DND-41 (cell line): ENCODE data around the gene ADAM15.
A peak's percentile ranks its signal among the peaks of the same experiment; 100 is the strongest.

Experiments used
- ATAC-seq: fragments of 200-7000 bp; cut with Tn5 transposase; 3 replicates; pipeline ENCODE4 v1.9.1; 2021; ENCODE audit warnings: low read depth; ENCODE audit not compliant: insufficient read depth
- DNase-seq: peaks from one replicate; pipeline ENCODE4 v3.0.0-alpha.2; 2020
- H2AFZ ChIP-seq: 2 replicates; pipeline ENCODE4 v1.6.0; 2012; ENCODE audit warnings: low read depth, low read length
- H3K27ac ChIP-seq: 2 replicates; pipeline ENCODE4 v1.5.1; 2012; ENCODE audit warnings: low read length, inconsistent platforms
- H3K27me3 ChIP-seq: fragments of 200-600 bp; sonication (generic); 2 replicates; pipeline ENCODE4 v1.6.0; 2012; ENCODE audit warnings: low read length, mild to moderate bottlenecking, inconsistent platforms; ENCODE audit not compliant: insufficient read depth, poor library complexity
- H3K36me3 ChIP-seq: 2 replicates; pipeline ENCODE4 v1.5.1; 2012; ENCODE audit warnings: low read length, inconsistent platforms; ENCODE audit not compliant: insufficient read depth
- H3K4me1 ChIP-seq: 2 replicates; pipeline ENCODE4 v1.5.1; 2012; ENCODE audit warnings: mild to moderate bottlenecking, low read length; ENCODE audit not compliant: insufficient read depth
- H3K4me2 ChIP-seq: 2 replicates; pipeline ENCODE4 v1.6.0; 2012; ENCODE audit warnings: mild to moderate bottlenecking, moderate library complexity, low read length, inconsistent platforms; ENCODE audit not compliant: insufficient read depth
- H3K4me3 ChIP-seq, 2 experiments: fragments of 200-600 bp in 1 of 2; shearing (Covaris generic) in 1 of 2; 2 replicates each; pipeline ENCODE4 v1.5.1; 2012 to 2016; ENCODE audit warnings: inconsistent platforms in 2 of 2, low read length in 2 of 2, mild to moderate bottlenecking in 2 of 2, low read depth in 1 of 2, moderate library complexity in 1 of 2
- H3K79me2 ChIP-seq: 2 replicates; pipeline ENCODE4 v1.6.0; 2012; ENCODE audit warnings: low read length, inconsistent platforms; ENCODE audit not compliant: insufficient read depth
- H3K9ac ChIP-seq: 2 replicates; pipeline ENCODE4 v1.6.0; 2012; ENCODE audit warnings: low read depth, mild to moderate bottlenecking, inconsistent platforms, low read length, moderate library complexity
- H3K9me3 ChIP-seq: 2 replicates; pipeline ENCODE4 v1.5.1; 2012; ENCODE audit warnings: low read length, moderate library complexity, mild to moderate bottlenecking, inconsistent platforms; ENCODE audit not compliant: insufficient read depth, severe bottlenecking
- H4K20me1 ChIP-seq: 2 replicates; pipeline ENCODE4 v1.6.0; 2012; ENCODE audit warnings: low read length; ENCODE audit not compliant: insufficient read depth
- EZH2 ChIP-seq: IDR thresholded peaks from 3 replicates; pipeline ENCODE4 v1.6.1; 2012; ENCODE audit warnings: borderline replicate concordance, low read depth, mild to moderate bottlenecking, moderate library complexity, low read length, inconsistent platforms; ENCODE audit not compliant: severe bottlenecking
- TF ChIP-seq, protein P1 (sequence below): IDR thresholded peaks from 2 replicates; pipeline ENCODE4 v1.5.1; 2012; ENCODE audit warnings: borderline replicate concordance, low read length, moderate library complexity, mild to moderate bottlenecking; ENCODE audit not compliant: poor library complexity, severe bottlenecking; ENCODE audit errors: extremely low read depth

ADAM15 gene

DNA sequence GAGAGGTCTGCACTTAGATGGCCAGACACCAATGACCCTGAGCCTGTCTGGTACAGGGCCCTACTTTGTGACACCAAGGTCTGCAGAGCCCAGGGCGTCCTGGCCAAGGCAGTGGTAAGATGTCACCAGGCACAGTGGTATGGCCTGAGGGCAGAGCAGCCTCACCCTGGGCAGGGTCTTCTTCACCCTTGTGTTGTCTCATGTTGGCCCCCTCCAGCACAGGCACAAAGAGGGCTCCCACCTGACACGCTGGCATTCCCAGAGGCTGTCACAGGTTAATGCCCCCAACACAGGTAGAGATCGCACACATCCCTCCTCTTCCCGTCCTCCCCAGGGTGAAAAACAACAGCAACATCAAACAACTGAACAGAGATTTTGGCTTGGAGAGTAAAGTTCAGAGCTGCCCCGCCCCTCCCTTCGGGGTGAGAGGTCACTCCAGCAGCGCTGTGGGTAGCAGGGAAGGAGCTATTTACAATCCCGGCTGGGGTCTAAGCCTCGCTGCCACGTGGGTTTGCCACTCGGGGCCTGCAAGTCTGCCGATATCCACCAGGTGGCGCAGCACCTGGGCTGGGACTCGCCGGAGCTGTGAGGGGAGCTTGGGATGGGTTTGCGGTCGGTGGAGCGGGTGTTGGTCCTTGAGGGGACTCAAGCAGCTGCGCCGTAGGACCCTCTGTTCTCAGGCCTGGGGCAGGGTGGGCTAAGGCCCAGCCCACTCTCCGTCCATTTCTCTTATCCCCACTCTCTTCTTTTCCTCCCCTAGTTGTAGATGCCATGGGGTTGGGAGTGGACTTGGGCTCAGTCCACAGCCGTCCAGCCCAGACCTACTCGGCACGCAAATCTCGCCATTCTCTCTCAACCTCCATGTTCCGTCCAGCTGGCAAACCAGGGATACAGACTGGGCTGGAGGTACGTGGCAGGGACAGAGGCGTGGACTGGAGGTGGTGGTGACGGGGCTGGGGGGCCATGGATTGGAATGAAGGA, 40.2 kb downstream of the ADAM15 start:
- ATAC-seq (peak; percentile 92), DNase-seq (peak; percentile 85)
- Histone ChIP-seq H3K36me3 (peaks cover 2% of the 10 kb centered on the region; the same call in 1 of the 2 replicates), H2AFZ (peak overlapping the region; percentile 53; the same call in 1 of the 2 replicates), H3K9me3 (no peaks in the 10 kb centered on the region), H3K79me2 (no peaks in the 10 kb centered on the region), H3K27me3 (peaks cover 24% of the 10 kb centered on the region), H3K4me1 (peaks cover 13% of the 10 kb centered on the region), H4K20me1 (peaks cover 7% of the 10 kb centered on the region), H3K9ac (peak overlapping the region; percentile 14), H3K4me3 (no peak overlapping the region), H3K4me2 (peak overlapping the region; percentile 29; the same call in 1 of the 2 replicates), H3K27ac (no peak overlapping the region)
- TF ChIP-seq, protein P1, sequence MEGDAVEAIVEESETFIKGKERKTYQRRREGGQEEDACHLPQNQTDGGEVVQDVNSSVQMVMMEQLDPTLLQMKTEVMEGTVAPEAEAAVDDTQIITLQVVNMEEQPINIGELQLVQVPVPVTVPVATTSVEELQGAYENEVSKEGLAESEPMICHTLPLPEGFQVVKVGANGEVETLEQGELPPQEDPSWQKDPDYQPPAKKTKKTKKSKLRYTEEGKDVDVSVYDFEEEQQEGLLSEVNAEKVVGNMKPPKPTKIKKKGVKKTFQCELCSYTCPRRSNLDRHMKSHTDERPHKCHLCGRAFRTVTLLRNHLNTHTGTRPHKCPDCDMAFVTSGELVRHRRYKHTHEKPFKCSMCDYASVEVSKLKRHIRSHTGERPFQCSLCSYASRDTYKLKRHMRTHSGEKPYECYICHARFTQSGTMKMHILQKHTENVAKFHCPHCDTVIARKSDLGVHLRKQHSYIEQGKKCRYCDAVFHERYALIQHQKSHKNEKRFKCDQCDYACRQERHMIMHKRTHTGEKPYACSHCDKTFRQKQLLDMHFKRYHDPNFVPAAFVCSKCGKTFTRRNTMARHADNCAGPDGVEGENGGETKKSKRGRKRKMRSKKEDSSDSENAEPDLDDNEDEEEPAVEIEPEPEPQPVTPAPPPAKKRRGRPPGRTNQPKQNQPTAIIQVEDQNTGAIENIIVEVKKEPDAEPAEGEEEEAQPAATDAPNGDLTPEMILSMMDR = peak; percentile 97
- TF ChIP-seq EZH2 = no peak

DNA sequence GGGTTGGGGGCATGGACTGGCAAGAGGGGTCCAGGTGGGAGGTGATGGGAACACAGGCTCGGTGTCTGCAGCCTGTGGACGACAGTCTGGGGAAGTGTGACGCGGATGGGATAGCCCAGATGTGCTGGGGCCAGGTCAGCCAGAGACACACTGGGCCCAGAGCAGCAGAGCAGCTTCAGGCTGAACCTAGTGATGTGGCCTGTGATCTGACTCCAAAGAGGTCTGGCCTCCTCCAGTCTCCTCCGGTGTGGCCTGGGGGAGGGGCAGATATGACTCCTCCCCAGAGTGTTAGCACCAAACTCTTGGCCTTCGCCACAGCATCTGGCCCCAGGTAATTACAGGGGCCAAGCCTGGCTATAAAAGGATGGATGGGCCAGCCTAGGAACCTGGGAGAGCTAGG, 41.0 kb downstream of the ADAM15 start:
- TF ChIP-seq EZH2 = no peak
- TF ChIP-seq, protein P1 = no peak
- peaks cover 24% of the 10 kb centered on the region for H3K27me3 ChIP-seq
- no peak overlapping the region for H3K4me3 ChIP-seq
- H3K9ac ChIP-seq = no peak overlapping the region
- DNase-seq (no peak), ATAC-seq (no peak)
- no peaks in the 10 kb centered on the region for H3K36me3 ChIP-seq
- H4K20me1 ChIP-seq = peaks cover 7% of the 10 kb centered on the region
- H2AFZ ChIP-seq = no peak overlapping the region
- H3K4me2 ChIP-seq = no peak overlapping the region
- no peaks in the 10 kb centered on the region for H3K79me2 ChIP-seq
- peaks cover 9% of the 10 kb centered on the region for H3K4me1 ChIP-seq
- no peak overlapping the region for H3K27ac ChIP-seq
- no peaks in the 10 kb centered on the region for H3K9me3 ChIP-seq

DNA sequence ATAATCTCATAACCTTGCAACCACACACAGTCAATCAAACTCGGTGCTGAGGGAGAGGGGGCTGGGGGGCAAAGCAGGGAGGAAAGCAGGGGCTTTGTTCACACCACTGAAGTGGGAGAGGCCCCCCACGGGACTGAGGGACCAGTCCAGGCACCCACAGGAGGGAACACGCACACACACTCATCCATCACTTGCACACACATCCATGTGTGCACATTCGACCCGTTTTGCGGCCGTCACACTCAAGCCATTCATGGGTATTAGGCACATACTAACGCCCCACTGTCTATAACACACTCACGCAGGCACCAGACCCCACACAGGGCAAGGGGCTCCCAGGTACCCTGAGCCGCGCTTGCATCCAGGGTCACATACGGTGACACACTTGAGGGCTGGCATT, 41.5 kb downstream of the ADAM15 start:
- Histone ChIP-seq H3K4me1 (peaks cover 9% of the 10 kb centered on the region), H3K36me3 (no peaks in the 10 kb centered on the region), H3K4me3 (no peak overlapping the region), H3K79me2 (no peaks in the 10 kb centered on the region), H4K20me1 (peaks cover 7% of the 10 kb centered on the region), H3K27me3 (peaks cover 24% of the 10 kb centered on the region), H3K9me3 (no peaks in the 10 kb centered on the region), H3K9ac (no peak overlapping the region), H2AFZ (no peak overlapping the region), H3K27ac (no peak overlapping the region), H3K4me2 (no peak overlapping the region)
- TF ChIP-seq, protein P1 = no peak
- no peak for TF ChIP-seq EZH2
- DNase-seq = no peak
- ATAC-seq = no peak
